GM12878 (cell line): ENCODE measurements around the gene OR5H6. TPM values are rescaled to one million over a fixed set of nuclear protein-coding genes. Genes with fewer than 3 reads are reported as not detected.

ENCODE experiments used
- CEBPB ChIP-seq, 2 experiments: fragments of 150-350 bp in 1 of 2; IDR thresholded peaks; 2 replicates each; pipeline ENCODE4 v1.6.1; 2012 to 2014; ENCODE audit warnings: low read depth in 2 of 2, low read length in 2 of 2, borderline replicate concordance in 1 of 2, inconsistent platforms in 1 of 2
- CHD2 ChIP-seq: IDR thresholded peaks from 2 replicates; pipeline ENCODE4 v1.6.1; 2011; ENCODE audit warnings: low read depth, low read length, improper control_type of control experiment, borderline replicate concordance
- DPF2 ChIP-seq: fragments of 450-650 bp; IDR thresholded peaks from 2 replicates; pipeline ENCODE4 v1.6.1; 2017; ENCODE audit warnings: mild to moderate bottlenecking
- GATAD2B ChIP-seq: fragments of 450-650 bp; conservative IDR thresholded peaks from 2 replicates; pipeline ENCODE4 v1.6.1; 2017; ENCODE audit warnings: low read depth, mild to moderate bottlenecking, moderate library complexity
- MYC ChIP-seq: IDR thresholded peaks from 2 replicates; pipeline ENCODE4 v1.6.1; 2011; ENCODE audit warnings: mild to moderate bottlenecking, low read length, moderate library complexity, inconsistent platforms; ENCODE audit not compliant: insufficient read depth, insufficient replicate concordance, insufficient read length, severe bottlenecking
- NBN ChIP-seq: fragments of 450-650 bp; IDR thresholded peaks from 2 replicates; pipeline ENCODE4 v1.6.1; 2016
- NFYA ChIP-seq: IDR thresholded peaks from 2 replicates; pipeline ENCODE4 v1.6.1; 2011; ENCODE audit warnings: low read depth, mild to moderate bottlenecking, low read length, improper control_type of control experiment, borderline replicate concordance
- NR2F1 ChIP-seq: fragments of 450-650 bp; conservative IDR thresholded peaks from 2 replicates; pipeline ENCODE4 v1.6.1; 2017; ENCODE audit warnings: mild to moderate bottlenecking
- POLR2AphosphoS2 ChIP-seq: IDR thresholded peaks from 2 replicates; pipeline ENCODE4 v1.6.1; 2011; ENCODE audit warnings: low read depth, mild to moderate bottlenecking, low read length, improper control_type of control experiment, moderate library complexity
- RCOR1 ChIP-seq: conservative IDR thresholded peaks from 2 replicates; pipeline ENCODE4 v1.6.1; 2012; ENCODE audit warnings: low read depth, low read length, improper control_type of control experiment
- ZBTB11 ChIP-seq: fragments of 450-650 bp; formaldehyde crosslinking; IDR thresholded peaks from 2 replicates; pipeline ENCODE4 v1.5.0; 2022; ENCODE audit warnings: mild to moderate bottlenecking, missing genetic modification characterization
- ZBTB33 ChIP-seq: fragments of 450-650 bp; IDR thresholded peaks from 2 replicates; pipeline ENCODE4 v1.6.1; 2017; ENCODE audit warnings: mild to moderate bottlenecking
- polyA plus RNA-seq, 11 experiments: library from polyadenylated mRNA; depleted of rRNA in 4 of 11; unstranded in 6 of 11; stranded (reverse) in 5 of 11; fragments of >200 nt; fragmentation: Nextera tagmentation in 4 of 11; fragmentation: Illumina TruSeq in 1 of 11; extraction: Ambion mirVana in 4 of 11; extraction: Trizol in 1 of 11; gene quantifications; 1 replicate in 1 of 11; 2 replicates in 10 of 11; pipeline versions ENCODE4 v1.2.1 to v1.2.3, GENCODE V29; 2011 to 2016; ENCODE audit warnings: inconsistent platforms in 2 of 11, missing spikeins in 2 of 11, low read depth in 1 of 11
- total RNA-seq, 4 experiments: library from RNA; depleted of rRNA in 3 of 4; stranded (reverse); fragments of >200 nt in 3 of 4; fragmentation: Illumina TruSeq in 1 of 4; extraction: Trizol in 1 of 4; gene quantifications; 2 replicates each; pipeline versions ENCODE4 v1.2.1 to v1.2.3, GENCODE V29; 2013 to 2021
- TF ChIP-seq, protein P1 (sequence below): IDR thresholded peaks from 2 replicates; pipeline ENCODE4 v1.6.1; 2012; ENCODE audit warnings: improper control_type of control experiment, low read depth, low read length; ENCODE audit not compliant: insufficient replicate concordance
- TF ChIP-seq, protein P2 (sequence below): IDR thresholded peaks from 2 replicates; pipeline ENCODE4 v1.6.1; 2011; ENCODE audit warnings: low read depth, low read length, improper control_type of control experiment, borderline replicate concordance

Gene OR5H6
- total and polyA plus RNA-seq, 10 of the 15 experiments (the other 5 are each of a cell fraction or from before 2014, with no cell fraction given) = 1.2 TPM; not detected in 9

- TF ChIP-seq ZBTB11 = no peak
- TF ChIP-seq ZBTB33 = no peak
- no peak for TF ChIP-seq NFYA
- TF ChIP-seq MYC = no peak
- TF ChIP-seq GATAD2B = no peak
- TF ChIP-seq CHD2 = no peak
- TF ChIP-seq RCOR1 = no peak
- TF ChIP-seq, protein P1, sequence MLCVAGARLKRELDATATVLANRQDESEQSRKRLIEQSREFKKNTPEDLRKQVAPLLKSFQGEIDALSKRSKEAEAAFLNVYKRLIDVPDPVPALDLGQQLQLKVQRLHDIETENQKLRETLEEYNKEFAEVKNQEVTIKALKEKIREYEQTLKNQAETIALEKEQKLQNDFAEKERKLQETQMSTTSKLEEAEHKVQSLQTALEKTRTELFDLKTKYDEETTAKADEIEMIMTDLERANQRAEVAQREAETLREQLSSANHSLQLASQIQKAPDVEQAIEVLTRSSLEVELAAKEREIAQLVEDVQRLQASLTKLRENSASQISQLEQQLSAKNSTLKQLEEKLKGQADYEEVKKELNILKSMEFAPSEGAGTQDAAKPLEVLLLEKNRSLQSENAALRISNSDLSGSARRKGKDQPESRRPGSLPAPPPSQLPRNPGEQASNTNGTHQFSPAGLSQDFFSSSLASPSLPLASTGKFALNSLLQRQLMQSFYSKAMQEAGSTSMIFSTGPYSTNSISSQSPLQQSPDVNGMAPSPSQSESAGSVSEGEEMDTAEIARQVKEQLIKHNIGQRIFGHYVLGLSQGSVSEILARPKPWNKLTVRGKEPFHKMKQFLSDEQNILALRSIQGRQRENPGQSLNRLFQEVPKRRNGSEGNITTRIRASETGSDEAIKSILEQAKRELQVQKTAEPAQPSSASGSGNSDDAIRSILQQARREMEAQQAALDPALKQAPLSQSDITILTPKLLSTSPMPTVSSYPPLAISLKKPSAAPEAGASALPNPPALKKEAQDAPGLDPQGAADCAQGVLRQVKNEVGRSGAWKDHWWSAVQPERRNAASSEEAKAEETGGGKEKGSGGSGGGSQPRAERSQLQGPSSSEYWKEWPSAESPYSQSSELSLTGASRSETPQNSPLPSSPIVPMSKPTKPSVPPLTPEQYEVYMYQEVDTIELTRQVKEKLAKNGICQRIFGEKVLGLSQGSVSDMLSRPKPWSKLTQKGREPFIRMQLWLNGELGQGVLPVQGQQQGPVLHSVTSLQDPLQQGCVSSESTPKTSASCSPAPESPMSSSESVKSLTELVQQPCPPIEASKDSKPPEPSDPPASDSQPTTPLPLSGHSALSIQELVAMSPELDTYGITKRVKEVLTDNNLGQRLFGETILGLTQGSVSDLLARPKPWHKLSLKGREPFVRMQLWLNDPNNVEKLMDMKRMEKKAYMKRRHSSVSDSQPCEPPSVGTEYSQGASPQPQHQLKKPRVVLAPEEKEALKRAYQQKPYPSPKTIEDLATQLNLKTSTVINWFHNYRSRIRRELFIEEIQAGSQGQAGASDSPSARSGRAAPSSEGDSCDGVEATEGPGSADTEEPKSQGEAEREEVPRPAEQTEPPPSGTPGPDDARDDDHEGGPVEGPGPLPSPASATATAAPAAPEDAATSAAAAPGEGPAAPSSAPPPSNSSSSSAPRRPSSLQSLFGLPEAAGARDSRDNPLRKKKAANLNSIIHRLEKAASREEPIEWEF = no peak
- TF ChIP-seq CEBPB (IDR thresholded peaks at IDR 0.05; ENCODE audit: borderline replicate concordance in 1 of 2, low read depth in 2 of 2, low read length in 2 of 2) = no peak
- no peak for TF ChIP-seq POLR2AphosphoS2
- TF ChIP-seq, protein P2, sequence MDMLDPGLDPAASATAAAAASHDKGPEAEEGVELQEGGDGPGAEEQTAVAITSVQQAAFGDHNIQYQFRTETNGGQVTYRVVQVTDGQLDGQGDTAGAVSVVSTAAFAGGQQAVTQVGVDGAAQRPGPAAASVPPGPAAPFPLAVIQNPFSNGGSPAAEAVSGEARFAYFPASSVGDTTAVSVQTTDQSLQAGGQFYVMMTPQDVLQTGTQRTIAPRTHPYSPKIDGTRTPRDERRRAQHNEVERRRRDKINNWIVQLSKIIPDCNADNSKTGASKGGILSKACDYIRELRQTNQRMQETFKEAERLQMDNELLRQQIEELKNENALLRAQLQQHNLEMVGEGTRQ = no peak
- no peak for TF ChIP-seq NBN
- TF ChIP-seq DPF2 = no peak
- TF ChIP-seq NR2F1 = no peak
Observed at GRCh38 chr3:98242155-98242554, 21.9 kb upstream of the OR5H6 start (continued).
